ENCODE results near the gene SIT1.

GRCh38 chr9:35690294-35690613 lies 39.5 kb upstream of the SIT1 start:
- TF ChIP-seq CTCF (conservative IDR thresholded peaks at IDR 0.05; ENCODE audit: low read length) (no peak), EZH2phosphoT487 (IDR thresholded peaks at IDR 0.05; ENCODE audit: borderline replicate concordance, low read depth, low read length) (no peak)

All from OCI-LY7 (cell line).